ENCODE results near the gene SIGLEC6. TPM values are rescaled to one million over a fixed set of nuclear protein-coding genes. Genes with fewer than 3 reads are reported as not detected.
A peak's percentile ranks its signal among the peaks of the same experiment; 100 is the strongest.

The SIGLEC6 gene
- total RNA-seq = 0.91 and 0.95 TPM in 2 replicates

GRCh38 chr19:51531349-51532315 is at the start of gene SIGLEC6:
TSS of gene SIGLEC6 (minus strand) at chr19:51531670. CDS start at chr19:51531648, 22 bp downstream.
- Mint-ChIP-seq H3K27ac (no peak within 1 kb of the TSS), H3K4me3 (peak within 1 kb of the TSS; percentile 10), H3K27me3 (peaks cover 51% of the 10 kb centered on the region), H3K4me1 (peaks cover 7% of the 10 kb centered on the region), H3K9me3 (peaks cover 5% of the 10 kb centered on the region), H3K36me3 (ENCODE audit: low read depth) (no peaks in the 10 kb centered on the region)
- intact Hi-C loops (cut with micrococcal nuclease) = no loop called here
- DNase-seq = peak; percentile 72

DNA sequence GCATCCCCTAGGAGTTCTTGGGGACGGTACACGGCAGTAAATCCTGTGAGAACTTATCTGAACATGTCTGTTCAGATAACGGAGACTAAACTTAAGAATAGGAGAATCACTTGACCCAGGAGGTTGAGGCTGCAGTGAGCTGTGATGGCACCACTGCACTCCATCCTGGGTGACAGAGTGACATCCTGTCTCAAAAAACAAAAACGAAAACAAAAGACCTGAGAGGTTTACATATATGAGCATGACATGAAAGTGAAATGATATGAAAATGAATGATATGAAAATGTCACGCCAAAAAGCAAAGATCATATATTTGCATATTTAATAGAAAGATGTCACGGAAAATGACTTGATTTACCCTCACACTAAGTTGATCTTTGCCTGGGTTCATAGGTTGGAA is 45.4 kb upstream of the SIGLEC6 start:
- Mint-ChIP-seq H3K4me1 (peaks cover 10% of the 10 kb centered on the region), H3K27me3 (no peaks in the 10 kb centered on the region), H3K4me3 (no peak overlapping the region), H3K9me3 (peaks cover 16% of the 10 kb centered on the region), H3K27ac (no peak overlapping the region), H3K36me3 (ENCODE audit: low read depth) (peaks cover 49% of the 10 kb centered on the region)
- DNase-seq = no peak
- intact Hi-C loops (cut with micrococcal nuclease) = no loop called here

GRCh38 chr19:51573331-51573730 is 41.9 kb upstream of the SIGLEC6 start:
- DNase-seq = no peak
- peaks cover 35% of the 10 kb centered on the region for H3K36me3 Mint-ChIP-seq (ENCODE audit: low read depth)
- H3K4me1 Mint-ChIP-seq = peaks cover 21% of the 10 kb centered on the region
- H3K9me3 Mint-ChIP-seq = peaks cover 18% of the 10 kb centered on the region
- no peak overlapping the region for H3K27ac Mint-ChIP-seq
- H3K27me3 Mint-ChIP-seq = peaks cover 9% of the 10 kb centered on the region
- intact Hi-C loops (cut with micrococcal nuclease) = no loop called here
- no peak overlapping the region for H3K4me3 Mint-ChIP-seq

DNA sequence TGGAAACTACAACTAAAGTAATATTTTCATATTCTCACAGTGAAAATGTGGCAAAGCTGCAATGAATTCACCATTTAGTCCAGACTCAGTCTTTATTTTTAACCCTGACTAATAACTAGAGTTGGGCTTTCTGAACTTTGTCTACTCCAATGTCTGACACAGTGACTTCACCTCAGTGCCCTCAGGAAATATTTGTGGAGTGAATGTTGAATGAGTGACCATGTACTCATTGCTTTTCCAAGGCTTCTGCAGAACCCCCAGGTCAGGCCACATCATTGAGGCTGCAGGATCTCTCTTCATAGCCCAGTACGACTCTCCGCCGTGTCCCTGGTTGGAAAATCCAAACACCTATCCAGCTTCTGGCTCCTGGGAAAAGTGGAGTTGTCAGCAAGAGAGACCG is 41.4 kb upstream of the SIGLEC6 start:
- Mint-ChIP-seq H3K4me1 (peaks cover 21% of the 10 kb centered on the region), H3K36me3 (ENCODE audit: low read depth) (peaks cover 33% of the 10 kb centered on the region), H3K9me3 (peaks cover 18% of the 10 kb centered on the region), H3K27ac (no peak overlapping the region), H3K27me3 (peaks cover 13% of the 10 kb centered on the region), H3K4me3 (no peak overlapping the region)
- intact Hi-C loops (cut with micrococcal nuclease) = no loop called here
- DNase-seq = no peak

- H3K4me3 Mint-ChIP-seq = peak overlapping the region; percentile 92
- peaks cover 13% of the 10 kb centered on the region for H3K27me3 Mint-ChIP-seq
- peaks cover 18% of the 10 kb centered on the region for H3K9me3 Mint-ChIP-seq
- no peak for DNase-seq
- H3K36me3 Mint-ChIP-seq (ENCODE audit: low read depth) = peaks cover 33% of the 10 kb centered on the region
- H3K4me1 Mint-ChIP-seq = peaks cover 21% of the 10 kb centered on the region
- H3K27ac Mint-ChIP-seq = no peak overlapping the region
- intact Hi-C loops (cut with micrococcal nuclease) = no loop called here
Measured at GRCh38 chr19:51572410-51572809, 40.9 kb upstream of the SIGLEC6 start.

- peaks cover 26% of the 10 kb centered on the region for H3K36me3 Mint-ChIP-seq (ENCODE audit: low read depth)
- no peak for DNase-seq
- peaks cover 18% of the 10 kb centered on the region for H3K9me3 Mint-ChIP-seq
- peak overlapping the region; percentile 92 for H3K4me3 Mint-ChIP-seq
- peak overlapping the region; percentile 55 for H3K27ac Mint-ChIP-seq
- peaks cover 21% of the 10 kb centered on the region for H3K4me1 Mint-ChIP-seq
- intact Hi-C loops (cut with micrococcal nuclease) = loop anchor here (1.0 kb wide), 1 partner anchor 23 kb away; no protein-coding TSS in a partner anchor
- peaks cover 14% of the 10 kb centered on the region for H3K27me3 Mint-ChIP-seq
Measured at GRCh38 chr19:51571599-51571998, 40.1 kb upstream of the SIGLEC6 start.

DNA sequence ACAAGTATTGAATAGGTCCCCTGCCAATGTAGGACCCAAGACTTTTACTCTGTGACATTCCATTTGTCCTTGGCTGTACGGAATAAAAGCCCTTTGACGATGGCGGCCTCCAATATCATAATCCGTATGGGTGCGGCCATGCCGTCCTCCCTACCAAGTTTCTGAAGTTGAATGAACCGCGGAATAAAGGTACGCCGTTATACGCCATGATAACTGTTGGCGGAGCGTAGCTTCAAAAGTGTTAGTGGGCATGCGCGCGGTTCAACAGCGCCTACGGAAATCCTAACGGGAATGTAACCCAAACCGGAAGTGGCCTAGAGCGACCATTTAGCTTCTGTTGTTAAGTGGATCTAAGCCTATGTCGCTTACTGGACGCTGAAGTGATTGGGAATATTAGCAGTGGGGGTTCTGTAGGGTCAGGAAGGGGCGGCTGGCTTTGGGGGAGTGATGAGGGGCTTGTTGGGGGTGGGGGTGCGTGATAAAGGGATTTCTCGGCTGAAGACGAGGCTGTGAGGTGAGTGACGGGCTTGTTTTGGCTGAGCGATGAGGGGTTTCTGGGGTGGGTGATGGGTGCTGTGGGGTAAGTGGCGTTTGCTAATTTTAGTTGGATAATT is 39.6 kb upstream of the SIGLEC6 start, which contains the start of gene ZNF175:
TSS of gene ZNF175 (plus strand) at position 322 of the 614 bp plus-strand sequence. CDS start 2,047 bp downstream, outside the sequence.
- DNase-seq = peak; percentile 93
- peaks cover 15% of the 10 kb centered on the region for H3K27me3 Mint-ChIP-seq
- peak within 1 kb of the TSS; percentile 84 for H3K27ac Mint-ChIP-seq
- H3K36me3 Mint-ChIP-seq (ENCODE audit: low read depth) = peaks cover 24% of the 10 kb centered on the region
- intact Hi-C loops (cut with micrococcal nuclease) = loop anchor here (1.0 kb wide), 1 partner anchor 23 kb away; no protein-coding TSS in a partner anchor
- H3K4me1 Mint-ChIP-seq = peaks cover 21% of the 10 kb centered on the region
- H3K4me3 Mint-ChIP-seq = peak within 1 kb of the TSS; percentile 92
- H3K9me3 Mint-ChIP-seq = peaks cover 18% of the 10 kb centered on the region

- Mint-ChIP-seq H3K9me3 (peaks cover 18% of the 10 kb centered on the region), H3K4me1 (peaks cover 19% of the 10 kb centered on the region), H3K27me3 (peaks cover 25% of the 10 kb centered on the region), H3K36me3 (ENCODE audit: low read depth) (peaks cover 12% of the 10 kb centered on the region), H3K27ac (no peak overlapping the region), H3K4me3 (no peak overlapping the region)
- intact Hi-C loops (cut with micrococcal nuclease) = no loop called here
- DNase-seq = no peak
Measured at GRCh38 chr19:51568456-51568855, 37.0 kb upstream of the SIGLEC6 start.

DNA sequence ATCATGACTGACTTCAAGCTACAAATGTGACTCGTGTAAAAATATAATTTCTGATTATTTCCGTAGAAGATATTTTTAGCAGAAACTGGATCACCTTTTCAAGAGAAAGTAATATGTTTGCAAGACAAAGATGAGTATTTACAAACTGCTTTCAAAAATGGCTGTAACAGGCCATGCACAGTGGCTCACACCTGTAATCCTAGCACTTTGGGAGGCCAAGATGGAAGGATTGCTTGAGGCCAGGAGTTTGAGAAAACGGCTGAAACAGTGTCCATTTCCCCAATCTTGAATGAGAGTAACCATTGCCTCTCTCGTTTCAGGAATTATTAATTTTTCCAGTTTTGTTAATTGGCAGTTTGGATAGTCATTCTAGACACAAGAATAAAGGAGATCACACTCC is 36.1 kb upstream of the SIGLEC6 start:
- Mint-ChIP-seq H3K27me3 (peaks cover 25% of the 10 kb centered on the region), H3K36me3 (ENCODE audit: low read depth) (peaks cover 7% of the 10 kb centered on the region), H3K4me1 (peaks cover 18% of the 10 kb centered on the region), H3K4me3 (no peak overlapping the region), H3K9me3 (peaks cover 18% of the 10 kb centered on the region), H3K27ac (no peak overlapping the region)
- intact Hi-C loops (cut with micrococcal nuclease) = no loop called here
- DNase-seq = no peak

DNA sequence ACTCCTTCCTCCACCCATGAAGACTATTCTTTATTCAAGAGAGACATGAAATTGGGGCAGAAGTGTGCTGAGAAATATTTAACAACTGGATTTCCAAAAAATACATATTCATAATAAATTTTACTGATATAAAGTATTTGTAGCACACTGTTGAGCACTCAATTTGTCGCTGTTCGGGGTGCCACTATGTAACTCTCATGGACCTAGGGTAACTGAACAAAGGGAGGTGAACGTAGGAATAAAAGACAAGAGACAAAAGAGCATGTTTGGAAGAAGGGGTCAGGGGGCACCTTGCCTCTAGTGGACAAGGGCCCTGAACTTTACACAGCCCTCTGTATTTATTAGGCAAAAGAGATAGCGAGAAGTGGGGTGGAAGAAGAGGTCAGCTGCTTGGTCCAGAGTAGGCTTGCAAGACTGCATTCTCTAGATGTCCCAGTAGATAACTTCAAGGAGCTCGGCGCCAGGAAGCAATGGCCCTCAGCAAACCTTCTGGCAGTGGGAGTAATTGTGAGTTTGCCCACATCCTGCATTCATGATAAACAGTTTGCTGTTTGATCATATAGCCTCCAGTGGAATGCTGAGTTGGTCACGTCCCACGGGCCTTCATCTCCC is 35.1 kb upstream of the SIGLEC6 start:
- intact Hi-C loops (cut with micrococcal nuclease) = no loop called here
- peaks cover 26% of the 10 kb centered on the region for H3K27me3 Mint-ChIP-seq
- no peak for DNase-seq
- H3K4me3 Mint-ChIP-seq = no peak overlapping the region
- no peak overlapping the region for H3K27ac Mint-ChIP-seq
- H3K36me3 Mint-ChIP-seq (ENCODE audit: low read depth) = peaks cover 3% of the 10 kb centered on the region
- H3K4me1 Mint-ChIP-seq = peaks cover 9% of the 10 kb centered on the region
- peaks cover 11% of the 10 kb centered on the region for H3K9me3 Mint-ChIP-seq

DNA sequence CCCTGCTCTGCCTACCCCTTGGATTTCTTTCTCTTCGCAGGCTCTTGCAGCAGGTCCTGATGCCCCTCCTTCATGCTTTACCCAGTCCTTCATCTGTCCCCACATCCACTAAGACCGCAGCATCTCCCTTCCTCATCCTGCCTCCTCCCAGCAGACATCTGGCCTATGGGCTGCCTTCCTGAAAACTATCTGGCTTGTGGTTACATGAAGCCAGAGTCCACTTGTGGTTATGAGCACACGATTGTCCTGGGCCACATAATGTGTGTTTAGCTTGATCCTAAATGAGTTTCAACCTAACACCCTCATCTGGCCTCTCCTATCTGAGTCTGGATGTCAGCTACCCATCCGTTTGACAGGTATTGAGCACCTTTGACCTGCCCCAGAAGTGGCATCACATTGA is 34.1 kb upstream of the SIGLEC6 start:
- no peaks in the 10 kb centered on the region for H3K36me3 Mint-ChIP-seq (ENCODE audit: low read depth)
- H3K27me3 Mint-ChIP-seq = peaks cover 26% of the 10 kb centered on the region
- H3K9me3 Mint-ChIP-seq = peaks cover 3% of the 10 kb centered on the region
- H3K4me3 Mint-ChIP-seq = no peak overlapping the region
- intact Hi-C loops (cut with micrococcal nuclease) = no loop called here
- H3K4me1 Mint-ChIP-seq = peaks cover 2% of the 10 kb centered on the region
- H3K27ac Mint-ChIP-seq = no peak overlapping the region
- DNase-seq = no peak

DNA sequence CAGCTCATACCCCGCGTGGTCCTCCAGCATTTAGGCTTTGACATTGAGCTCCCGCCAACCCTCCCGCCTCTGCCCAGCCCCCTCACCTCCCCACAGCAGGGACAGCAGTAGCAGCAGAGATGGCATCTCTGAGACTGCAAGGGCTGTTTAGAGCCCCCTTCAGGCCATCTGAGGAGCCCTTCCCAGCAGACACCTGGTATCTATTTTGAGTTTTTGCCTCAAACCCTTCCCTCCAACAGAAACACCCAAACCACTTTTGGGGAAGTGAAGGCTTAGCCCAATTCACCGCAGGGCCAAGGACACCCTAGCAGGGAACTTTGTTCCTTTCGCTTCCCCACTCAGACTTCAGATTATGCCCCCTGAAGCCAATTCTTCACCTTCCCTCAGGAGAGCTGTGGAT is 33.3 kb upstream of the SIGLEC6 start:
- H3K36me3 Mint-ChIP-seq (ENCODE audit: low read depth) = no peaks in the 10 kb centered on the region
- intact Hi-C loops (cut with micrococcal nuclease) = no loop called here

GRCh38 chr19:51560339-51560738 is 28.9 kb upstream of the SIGLEC6 start:
- DNase-seq = peak; percentile 48
- no peak overlapping the region for H3K4me3 Mint-ChIP-seq
- H3K4me1 Mint-ChIP-seq = no peaks in the 10 kb centered on the region
- H3K9me3 Mint-ChIP-seq = peaks cover 4% of the 10 kb centered on the region
- no peak overlapping the region for H3K27ac Mint-ChIP-seq
- peaks cover 11% of the 10 kb centered on the region for H3K27me3 Mint-ChIP-seq
- H3K36me3 Mint-ChIP-seq (ENCODE audit: low read depth) = no peaks in the 10 kb centered on the region
- intact Hi-C loops (cut with micrococcal nuclease) = no loop called here

More for the DNA sequence above, 33.3 kb upstream of the SIGLEC6 start:
- Mint-ChIP-seq H3K27me3 (peaks cover 23% of the 10 kb centered on the region), H3K9me3 (no peaks in the 10 kb centered on the region), H3K4me3 (no peak overlapping the region), H3K4me1 (no peaks in the 10 kb centered on the region), H3K27ac (no peak overlapping the region)
- DNase-seq = no peak
